GM12865 (cell line): ENCODE results near the gene ZNF783.

Experiments
- DNase-seq: peaks from one replicate; pipeline ENCODE4 v3.0.0; 2010; ENCODE audit warnings: low read depth
- H3K4me3 ChIP-seq: 2 replicates; pipeline ENCODE4 v1.5.1; 2011; ENCODE audit warnings: mild to moderate bottlenecking, low read depth, low read length, control low read depth
- TF ChIP-seq, protein P1 (sequence below): IDR thresholded peaks from 2 replicates; pipeline ENCODE4 v1.5.1; 2011; ENCODE audit warnings: low read length, control low read depth, low read depth, inconsistent platforms; ENCODE audit not compliant: insufficient read depth; ENCODE audit errors: missing control alignments

Gene ZNF783

GRCh38 chr7:149286811-149287400 is 24.9 kb downstream of the ZNF783 start:
- no peak for DNase-seq
- no peak overlapping the region for H3K4me3 ChIP-seq
- TF ChIP-seq, protein P1, sequence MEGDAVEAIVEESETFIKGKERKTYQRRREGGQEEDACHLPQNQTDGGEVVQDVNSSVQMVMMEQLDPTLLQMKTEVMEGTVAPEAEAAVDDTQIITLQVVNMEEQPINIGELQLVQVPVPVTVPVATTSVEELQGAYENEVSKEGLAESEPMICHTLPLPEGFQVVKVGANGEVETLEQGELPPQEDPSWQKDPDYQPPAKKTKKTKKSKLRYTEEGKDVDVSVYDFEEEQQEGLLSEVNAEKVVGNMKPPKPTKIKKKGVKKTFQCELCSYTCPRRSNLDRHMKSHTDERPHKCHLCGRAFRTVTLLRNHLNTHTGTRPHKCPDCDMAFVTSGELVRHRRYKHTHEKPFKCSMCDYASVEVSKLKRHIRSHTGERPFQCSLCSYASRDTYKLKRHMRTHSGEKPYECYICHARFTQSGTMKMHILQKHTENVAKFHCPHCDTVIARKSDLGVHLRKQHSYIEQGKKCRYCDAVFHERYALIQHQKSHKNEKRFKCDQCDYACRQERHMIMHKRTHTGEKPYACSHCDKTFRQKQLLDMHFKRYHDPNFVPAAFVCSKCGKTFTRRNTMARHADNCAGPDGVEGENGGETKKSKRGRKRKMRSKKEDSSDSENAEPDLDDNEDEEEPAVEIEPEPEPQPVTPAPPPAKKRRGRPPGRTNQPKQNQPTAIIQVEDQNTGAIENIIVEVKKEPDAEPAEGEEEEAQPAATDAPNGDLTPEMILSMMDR: no peak

- TF ChIP-seq, protein P1: no peak
- DNase-seq: no peak
- H3K4me3 ChIP-seq: no peak overlapping the region
These were observed 25.6 kb downstream of the ZNF783 start for GRCh38 chr7:149287622-149288021.

GRCh38 chr7:149289262-149289661 is 27.3 kb downstream of the ZNF783 start:
- TF ChIP-seq, protein P1: no peak
- DNase-seq: no peak
- no peak overlapping the region for H3K4me3 ChIP-seq

DNA sequence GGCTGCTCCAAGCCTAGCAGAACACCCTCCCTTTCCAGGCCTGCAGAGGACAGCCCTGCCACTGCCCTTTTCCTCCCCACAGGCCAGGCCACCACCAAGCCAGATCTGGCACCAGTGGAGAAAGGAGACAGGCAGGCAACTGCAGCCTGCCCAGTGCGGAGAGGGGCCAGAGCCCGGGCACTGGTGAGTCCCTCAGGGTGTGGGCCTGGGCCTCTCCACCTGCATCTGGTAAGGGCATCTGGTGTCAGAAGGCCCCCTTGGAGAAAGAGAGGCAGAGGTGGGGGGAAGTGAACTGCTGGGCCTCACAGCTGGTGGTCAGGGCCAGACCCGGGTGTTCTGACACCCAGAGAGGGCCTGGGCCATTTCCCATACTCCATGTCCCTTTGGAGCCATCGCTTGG is 27.9 kb downstream of the ZNF783 start:
- no peak for DNase-seq
- no peak overlapping the region for H3K4me3 ChIP-seq
- TF ChIP-seq, protein P1: no peak

DNA sequence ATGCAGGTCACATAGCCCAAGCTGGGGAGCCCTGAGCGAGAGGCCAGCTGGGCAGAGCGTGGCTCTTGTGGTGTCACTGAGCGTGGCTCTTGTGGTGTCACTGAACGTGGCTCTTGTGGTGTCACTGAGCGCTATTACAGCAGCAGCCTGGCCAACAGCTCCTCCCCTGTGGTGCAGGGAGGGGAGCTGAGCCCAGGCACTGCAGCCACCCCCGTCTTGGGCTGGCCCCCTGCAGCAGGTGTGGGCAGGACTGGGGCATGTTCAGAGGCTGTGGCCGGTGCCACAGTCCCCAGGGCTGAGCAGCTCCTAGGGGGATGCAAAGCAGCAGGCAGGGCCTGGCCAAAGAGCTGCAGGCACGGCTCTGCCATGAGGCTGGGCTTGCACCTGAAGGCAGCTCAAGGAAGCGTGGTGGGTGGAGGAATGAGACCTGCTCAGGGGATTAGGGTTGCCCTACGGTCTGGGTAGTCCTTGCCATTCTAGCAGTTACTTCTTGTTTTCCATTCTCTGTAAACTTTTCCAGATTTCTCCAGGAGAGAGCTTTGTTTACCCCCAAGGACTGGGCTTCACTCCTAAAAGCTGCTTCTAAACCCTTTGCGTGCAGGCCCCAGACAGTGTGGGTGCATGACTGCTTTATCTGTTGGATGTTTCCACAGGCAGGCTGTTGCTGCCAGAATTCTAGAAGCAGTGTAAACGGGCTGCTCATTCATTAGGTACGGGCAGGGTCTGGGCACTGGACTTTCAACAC is 29.2 kb downstream of the ZNF783 start:
- DNase-seq: peak; percentile 21
- no peak overlapping the region for H3K4me3 ChIP-seq
- TF ChIP-seq, protein P1: no peak

- H3K4me3 ChIP-seq: no peak overlapping the region
- TF ChIP-seq, protein P1: no peak
- DNase-seq: no peak
These were observed 29.9 kb downstream of the ZNF783 start for GRCh38 chr7:149291781-149292461.
